ENCODE results near the gene TACR2.

TACR2 gene

GRCh38 chr10:69398466-69398865, 18.3 kb downstream of the TACR2 start:
- H3K4me3 ChIP-seq (ENCODE audit: low read depth, low read length), result no peak overlapping the region
- in situ Hi-C loops (cut with HindIII; ENCODE audit: low sequenced_read_pairs), result no loop called here
- no peak for TF ChIP-seq CTCF (IDR thresholded peaks at IDR 0.05; ENCODE audit: low read depth, low read length, missing control alignments)
- DNase-seq (ENCODE audit: low read depth), result no peak

- no peak overlapping the region for H3K4me3 ChIP-seq (ENCODE audit: low read depth, low read length)
- in situ Hi-C loops (cut with HindIII; ENCODE audit: low sequenced_read_pairs), result no loop called here
- no peak for DNase-seq (ENCODE audit: low read depth)
- no peak for TF ChIP-seq CTCF (IDR thresholded peaks at IDR 0.05; ENCODE audit: low read depth, low read length, missing control alignments)
These were observed 18.7 kb downstream of the TACR2 start for GRCh38 chr10:69397972-69398371.

GRCh38 chr10:69394020-69394419, 22.7 kb downstream of the TACR2 start:
- no peak for TF ChIP-seq CTCF (IDR thresholded peaks at IDR 0.05; ENCODE audit: low read depth, low read length, missing control alignments)

GRCh38 chr10:69392481-69393000, 24.2 kb downstream of the TACR2 start:
- H3K4me3 ChIP-seq (ENCODE audit: low read depth, low read length), result no peak overlapping the region
- TF ChIP-seq CTCF (IDR thresholded peaks at IDR 0.05; ENCODE audit: low read depth, low read length, missing control alignments), result peak; percentile 97
- DNase-seq (ENCODE audit: low read depth), result peak; percentile 55
- in situ Hi-C loops (cut with HindIII; ENCODE audit: low sequenced_read_pairs), result no loop called here

More at GRCh38 chr10:69394020-69394419, 22.7 kb downstream of the TACR2 start:
- DNase-seq (ENCODE audit: low read depth), result no peak
- in situ Hi-C loops (cut with HindIII; ENCODE audit: low sequenced_read_pairs), result no loop called here
- H3K4me3 ChIP-seq (ENCODE audit: low read depth, low read length), result no peak overlapping the region

GRCh38 chr10:69391158-69391557, 25.6 kb downstream of the TACR2 start:
- no peak for TF ChIP-seq CTCF (IDR thresholded peaks at IDR 0.05; ENCODE audit: low read depth, low read length, missing control alignments)
- H3K4me3 ChIP-seq (ENCODE audit: low read depth, low read length), result no peak overlapping the region
- in situ Hi-C loops (cut with HindIII; ENCODE audit: low sequenced_read_pairs), result no loop called here
- no peak for DNase-seq (ENCODE audit: low read depth)

- H3K4me3 ChIP-seq (ENCODE audit: low read depth, low read length), result no peak overlapping the region
- no peak for DNase-seq (ENCODE audit: low read depth)
- in situ Hi-C loops (cut with HindIII; ENCODE audit: low sequenced_read_pairs), result no loop called here
These were observed 26.8 kb downstream of the TACR2 start for GRCh38 chr10:69389827-69390490.

More at GRCh38 chr10:69389827-69390490, 26.8 kb downstream of the TACR2 start:
- TF ChIP-seq CTCF (IDR thresholded peaks at IDR 0.05; ENCODE audit: low read depth, low read length, missing control alignments), result no peak

Measured in astrocyte of the cerebellum (primary cell).